CD14-positive monocyte (primary cell): ENCODE data around the gene RARRES2. TPM values are rescaled to one million over a fixed set of nuclear protein-coding genes. Genes with fewer than 3 reads are reported as not detected.

Source experiments
- DNase-seq, 3 donors: peaks; one replicate each; pipeline ENCODE4 v3.0.0-alpha.2; 2011 to 2022
- H2AFZ ChIP-seq: 2 replicates; pipeline ENCODE4 v1.6.0; 2012; ENCODE audit warnings: mild to moderate bottlenecking, low read depth, low read length, inconsistent platforms; ENCODE audit not compliant: insufficient read depth, poor library complexity, severe bottlenecking
- H3K27ac ChIP-seq, 2 donors: 1 replicate in 1 of 2; 2 replicates in 1 of 2; pipeline ENCODE4 v1.5.1; 2012 to 2013; ENCODE audit warnings: low read length in 2 of 2, control low read depth in 1 of 2, inconsistent platforms in 1 of 2, low read depth in 1 of 2, mild to moderate bottlenecking in 1 of 2
- H3K27me3 ChIP-seq, 2 donors: one replicate each; pipeline versions ENCODE4 v1.6.0 to v1.6.1; 2011 to 2013; ENCODE audit warnings: low read length in 2 of 2; ENCODE audit not compliant: control insufficient read depth in 2 of 2, insufficient read depth in 2 of 2
- H3K36me3 ChIP-seq, 2 donors: replicated peaks in 1 of 2; 1 replicate in 1 of 2; 2 replicates in 1 of 2; pipeline versions ENCODE4 v1.5.1 to v1.6.1; 2012 to 2013; ENCODE audit warnings: low read length in 2 of 2, control low read depth in 1 of 2, inconsistent platforms in 1 of 2, mild to moderate bottlenecking in 1 of 2; ENCODE audit not compliant: insufficient read depth in 2 of 2, control insufficient read depth in 1 of 2
- H3K4me1 ChIP-seq, 2 donors: 1 replicate in 1 of 2; 2 replicates in 1 of 2; pipeline versions ENCODE4 v1.5.1 to v1.6.1; 2012 to 2013; ENCODE audit warnings: low read length in 2 of 2, control low read depth in 1 of 2, inconsistent platforms in 1 of 2, mild to moderate bottlenecking in 1 of 2, moderate library complexity in 1 of 2; ENCODE audit not compliant: insufficient read depth in 2 of 2, control insufficient read depth in 1 of 2
- H3K4me2 ChIP-seq: replicated peaks from 2 replicates; pipeline ENCODE3; 2012; ENCODE audit warnings: low read length, moderate library complexity, mild to moderate bottlenecking; ENCODE audit not compliant: poor library complexity, severe bottlenecking; ENCODE audit errors: extremely low read depth
- H3K4me3 ChIP-seq, 3 experiments: fragments of 200-600 bp in 1 of 3; sonication (generic) in 1 of 3; replicated peaks in 1 of 3; 1 replicate in 2 of 3; 2 replicates in 1 of 3; pipeline ENCODE4 v1.5.1; 2011 to 2013; ENCODE audit warnings: low read length in 3 of 3, mild to moderate bottlenecking in 3 of 3, control low read depth in 2 of 3, low read depth in 2 of 3, inconsistent platforms in 1 of 3, moderate library complexity in 1 of 3
- H3K79me2 ChIP-seq: 2 replicates; pipeline ENCODE4 v1.6.0; 2012; ENCODE audit warnings: mild to moderate bottlenecking, control low read depth, inconsistent platforms, low read length, moderate library complexity; ENCODE audit not compliant: insufficient read depth
- H3K9ac ChIP-seq: 2 replicates; pipeline ENCODE4 v1.6.0; 2017; ENCODE audit warnings: low read length, mild to moderate bottlenecking; ENCODE audit not compliant: insufficient read depth, poor library complexity, severe bottlenecking
- H3K9me3 ChIP-seq, 2 donors: replicated peaks in 1 of 2; 1 replicate in 1 of 2; 2 replicates in 1 of 2; pipeline versions ENCODE4 v1.5.1 to v1.6.1; 2012 to 2013; ENCODE audit warnings: low read length in 2 of 2, control low read depth in 1 of 2; ENCODE audit not compliant: control insufficient read depth in 1 of 2, insufficient read depth in 1 of 2
- H4K20me1 ChIP-seq: 2 replicates; pipeline ENCODE4 v1.6.0; 2012; ENCODE audit warnings: mild to moderate bottlenecking, low read length, control low read depth, moderate library complexity; ENCODE audit not compliant: insufficient read depth
- H3K27ac Mint-ChIP-seq, 7 donors: one replicate each; pipeline ENCODE4 v1.8.0; 2020; ENCODE audit warnings: mild to moderate bottlenecking in 7 of 7, mixed read lengths in 7 of 7, moderate library complexity in 6 of 7, inconsistent platforms in 2 of 7
- H3K27me3 Mint-ChIP-seq, 3 donors: one replicate each; pipeline ENCODE4 v1.8.0; 2021 to 2022; ENCODE audit warnings: low read depth in 3 of 3, mild to moderate bottlenecking in 3 of 3, mixed read lengths in 3 of 3, moderate library complexity in 3 of 3, inconsistent platforms in 1 of 3
- H3K36me3 Mint-ChIP-seq, 2 donors: one replicate each; pipeline ENCODE4 v1.8.0; 2020; ENCODE audit warnings: mixed read lengths in 2 of 2, inconsistent platforms in 1 of 2, mild to moderate bottlenecking in 1 of 2
- H3K4me1 Mint-ChIP-seq: one replicate; pipeline ENCODE4 v1.8.0; 2020; ENCODE audit warnings: mild to moderate bottlenecking, mixed read lengths
- H3K4me3 Mint-ChIP-seq, 2 donors: one replicate each; pipeline ENCODE4 v1.8.0; 2020; ENCODE audit warnings: mild to moderate bottlenecking in 2 of 2, mixed read lengths in 2 of 2, moderate library complexity in 1 of 2
- H3K9me3 Mint-ChIP-seq, 7 donors: one replicate each; pipeline ENCODE4 v1.8.0; 2020 to 2022; ENCODE audit warnings: mixed read lengths in 7 of 7, mild to moderate bottlenecking in 6 of 7, moderate library complexity in 6 of 7, inconsistent platforms in 2 of 7
- WGBS: methylation state at CpG from one replicate; pipeline ENCODE4 v1.1.5; 2013; ENCODE audit warnings: missing lambda C conversion rate; ENCODE audit not compliant: insufficient coverage; 5-methylcytosine and 5-hydroxymethylcytosine counted together
- intact Hi-C, 2 donors: fragments of 100-400 bp; cut with micrococcal nuclease; formaldehyde crosslinking; loops; one replicate each; pipeline versions ENCODE4 v1.15.0 to v1.15.1; 2023
- polyA plus RNA-seq, 3 donors: library from polyadenylated mRNA; depleted of rRNA in 1 of 3; unstranded in 2 of 3; stranded (reverse) in 1 of 3; fragments of 300-500 nt in 2 of 3; fragments of >200 nt in 1 of 3; fragmentation: Illumina TruSeq in 2 of 3; gene quantifications; 1 replicate in 2 of 3; 2 replicates in 1 of 3; pipeline ENCODE4 v1.2.3, GENCODE V29; 2012 to 2021
- TF ChIP-seq, protein P1 (sequence below): fragments of 200-600 bp; IDR thresholded peaks from one replicate; pipeline ENCODE4 v1.8.0; 2022; ENCODE audit warnings: antibody characterized with exemption, mild to moderate bottlenecking

Gene RARRES2
- polyA plus RNA-seq, 3 donors, result not detected

DNA sequence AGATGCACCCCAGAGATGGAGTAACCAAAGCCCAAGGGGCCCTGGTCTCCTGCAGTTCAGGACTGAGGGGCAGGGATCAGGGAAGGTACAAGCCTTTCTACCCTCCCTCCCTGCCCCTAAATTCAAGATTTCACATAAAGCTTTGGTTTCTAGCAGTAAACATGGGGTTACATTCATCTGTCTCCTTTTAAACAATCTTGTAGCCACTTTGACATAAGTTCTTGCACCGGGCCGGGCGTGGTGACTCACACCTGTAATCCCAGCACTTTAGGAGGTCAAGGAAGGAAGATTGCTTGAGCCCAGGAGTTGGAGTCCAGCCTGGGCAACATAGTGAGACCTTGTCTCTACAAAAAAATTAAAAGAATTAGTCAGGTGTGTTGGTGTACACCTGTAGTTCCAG lies 14.1 kb downstream of the RARRES2 start:
- Histone ChIP-seq H3K79me2 (peaks cover 12% of the 10 kb centered on the region), H3K4me1 (peaks cover 32 to 37% of the 10 kb centered on the region in 2 donors), H3K9me3 (no peaks in the 10 kb centered on the region), H3K27ac (no peak overlapping the region), H3K27me3 (no peaks in the 10 kb centered on the region), H3K36me3 (peaks cover 21 to 43% of the 10 kb centered on the region in 2 donors), H2AFZ (no peak overlapping the region), H3K4me3 (no peak overlapping the region), H3K4me2 (no peak overlapping the region), H3K9ac (no peak overlapping the region), H4K20me1 (no peaks in the 10 kb centered on the region)
- no peak for DNase-seq
- Mint-ChIP-seq H3K36me3 (peaks cover 41 to 53% of the 10 kb centered on the region in 2 donors), H3K9me3 (no peaks in the 10 kb centered on the region), H3K27me3 (peaks cover 0 to 2% (median 0%) of the 10 kb centered on the region in 3 donors), H3K27ac (no peak overlapping the region), H3K4me1 (peaks cover 35% of the 10 kb centered on the region), H3K4me3 (no peak overlapping the region)
- TF ChIP-seq, protein P1, sequence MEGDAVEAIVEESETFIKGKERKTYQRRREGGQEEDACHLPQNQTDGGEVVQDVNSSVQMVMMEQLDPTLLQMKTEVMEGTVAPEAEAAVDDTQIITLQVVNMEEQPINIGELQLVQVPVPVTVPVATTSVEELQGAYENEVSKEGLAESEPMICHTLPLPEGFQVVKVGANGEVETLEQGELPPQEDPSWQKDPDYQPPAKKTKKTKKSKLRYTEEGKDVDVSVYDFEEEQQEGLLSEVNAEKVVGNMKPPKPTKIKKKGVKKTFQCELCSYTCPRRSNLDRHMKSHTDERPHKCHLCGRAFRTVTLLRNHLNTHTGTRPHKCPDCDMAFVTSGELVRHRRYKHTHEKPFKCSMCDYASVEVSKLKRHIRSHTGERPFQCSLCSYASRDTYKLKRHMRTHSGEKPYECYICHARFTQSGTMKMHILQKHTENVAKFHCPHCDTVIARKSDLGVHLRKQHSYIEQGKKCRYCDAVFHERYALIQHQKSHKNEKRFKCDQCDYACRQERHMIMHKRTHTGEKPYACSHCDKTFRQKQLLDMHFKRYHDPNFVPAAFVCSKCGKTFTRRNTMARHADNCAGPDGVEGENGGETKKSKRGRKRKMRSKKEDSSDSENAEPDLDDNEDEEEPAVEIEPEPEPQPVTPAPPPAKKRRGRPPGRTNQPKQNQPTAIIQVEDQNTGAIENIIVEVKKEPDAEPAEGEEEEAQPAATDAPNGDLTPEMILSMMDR, result no peak
- intact Hi-C loops, result no loop called here
- WGBS, result no CpG with 5 or more reads among the region's 3 CpGs

DNA sequence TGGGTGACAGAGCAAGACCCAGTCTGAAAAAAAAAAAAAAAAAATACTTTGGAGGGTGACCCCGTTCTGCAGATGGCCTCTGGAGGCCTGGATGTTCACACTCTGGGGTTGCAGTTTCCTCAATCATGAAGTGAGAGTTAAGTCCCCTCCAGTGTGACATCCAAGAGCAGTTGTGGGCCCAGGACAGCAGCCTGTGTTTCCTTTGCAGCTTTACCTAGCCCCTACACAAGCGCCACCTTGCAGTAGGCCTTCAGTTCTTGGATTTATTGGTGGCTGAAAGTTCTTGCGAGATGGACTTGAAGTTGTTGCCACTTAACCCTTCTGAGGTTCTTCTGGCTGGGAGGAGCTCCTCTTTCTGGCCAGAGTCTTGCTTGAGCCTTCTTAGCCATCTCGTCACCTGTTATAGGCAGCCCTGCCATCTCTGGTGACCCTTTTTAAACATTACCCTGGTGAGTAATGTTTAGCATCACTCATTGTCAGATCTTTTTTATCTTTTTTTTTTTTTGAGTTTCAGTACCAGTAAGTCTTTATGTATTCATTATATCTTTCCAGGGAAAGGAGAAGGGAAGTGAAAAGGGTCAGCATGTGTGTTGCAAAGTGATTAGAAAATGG lies 14.7 kb downstream of the RARRES2 start:
- Histone ChIP-seq H3K79me2 (peaks cover 12% of the 10 kb centered on the region), H3K4me1 (peaks cover 33 to 37% of the 10 kb centered on the region in 2 donors), H3K27me3 (no peaks in the 10 kb centered on the region), H3K4me3 (no peak overlapping the region), H2AFZ (no peak overlapping the region), H3K9ac (no peak overlapping the region), H3K4me2 (no peak overlapping the region), H3K9me3 (no peaks in the 10 kb centered on the region), H3K27ac (peak overlapping the region in 1 of 2 donors; percentile 8), H3K36me3 (peaks cover 21 to 43% of the 10 kb centered on the region in 2 donors), H4K20me1 (no peaks in the 10 kb centered on the region)
- TF ChIP-seq, protein P1, result no peak
- no peaks in the 10 kb centered on the region for H3K9me3 Mint-ChIP-seq
- intact Hi-C loops, result no loop called here
- WGBS, result 90% methylated on average over 2 of the region's 4 CpGs
- H3K27ac Mint-ChIP-seq, result no peak overlapping the region
- peaks cover 41 to 53% of the 10 kb centered on the region in 2 donors for H3K36me3 Mint-ChIP-seq
- DNase-seq, result no peak
- peaks cover 0 to 2% (median 0%) of the 10 kb centered on the region in 3 donors for H3K27me3 Mint-ChIP-seq
- H3K4me1 Mint-ChIP-seq, result peaks cover 40% of the 10 kb centered on the region
- no peak overlapping the region for H3K4me3 Mint-ChIP-seq
